Measurements from ENCODE around the gene NR0B2.
"Not testable (repeated sequence)": the region's sequence is repeated elsewhere in the genome, so short reads cannot be mapped to it uniquely, and the experiment has no call there.

NR0B2 gene

DNA sequence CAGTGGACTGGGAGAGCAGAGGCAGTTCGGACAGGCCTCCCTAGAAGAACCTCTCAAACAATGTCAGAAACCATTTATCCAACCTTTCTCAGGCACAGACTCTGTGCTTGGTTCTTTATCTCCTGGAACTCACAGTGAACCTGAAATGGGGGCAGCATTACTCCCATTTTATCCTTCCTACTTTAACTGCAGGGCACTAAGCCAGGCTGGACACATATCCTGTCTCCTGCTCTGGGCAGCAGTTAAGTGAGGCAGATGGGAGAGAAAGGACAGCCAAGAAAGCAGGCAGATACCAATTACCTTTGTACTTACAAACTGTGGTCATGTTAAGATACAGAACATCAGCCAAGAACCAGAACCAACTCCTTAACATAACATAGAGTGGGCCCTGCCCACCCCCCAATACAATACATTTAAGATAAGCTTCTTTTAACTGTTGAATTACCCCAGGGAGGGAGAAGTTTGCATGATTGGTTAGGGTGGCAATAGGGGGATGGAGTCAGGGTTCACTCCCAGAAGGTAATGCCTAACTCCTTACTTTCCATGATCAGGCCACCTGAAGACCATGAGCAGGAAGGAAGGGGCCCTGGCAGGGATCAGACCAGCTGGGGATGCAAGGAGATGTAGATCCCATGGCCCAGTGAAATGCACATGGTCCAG lies 35.6 kb upstream of the NR0B2 start:
- ATAC-seq (replicated peaks) = no peak
- peak overlapping the region; percentile 50 to 81 for H3K27ac Mint-ChIP-seq

DNA sequence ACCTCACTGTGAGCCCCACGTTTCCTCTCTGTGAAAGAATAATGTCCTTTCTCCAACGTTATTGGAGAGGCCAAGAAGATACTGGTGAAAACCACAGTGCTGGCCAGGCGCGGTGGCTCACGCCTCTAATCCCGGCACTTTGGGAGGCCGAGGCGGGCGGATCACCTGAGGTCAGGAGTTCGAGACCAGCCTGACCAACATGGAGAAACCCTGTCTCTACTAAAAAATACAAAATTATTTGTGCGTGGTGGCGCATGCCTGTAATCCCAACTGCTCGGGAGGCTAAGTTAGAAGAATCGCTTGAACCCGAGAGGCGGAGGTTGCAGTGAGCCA lies 34.9 kb upstream of the NR0B2 start:
- H3K27ac Mint-ChIP-seq; H3K4me1 Mint-ChIP-seq (ENCODE audit: low read depth in 2 of 2); DNase-seq; H3K27me3 Mint-ChIP-seq; H3K4me3 Mint-ChIP-seq; ATAC-seq (replicated peaks); H3K9me3 Mint-ChIP-seq: not testable (repeated sequence)
- peaks cover 25% of the 10 kb centered on the region for H3K36me3 Mint-ChIP-seq (ENCODE audit: insufficient read depth)

More for the DNA sequence above, 35.6 kb upstream of the NR0B2 start:
- no peak overlapping the region for H3K4me3 Mint-ChIP-seq
- H3K4me1 Mint-ChIP-seq (ENCODE audit: low read depth in 2 of 2) = no peaks in the 10 kb centered on the region
- peaks cover 18% of the 10 kb centered on the region for H3K36me3 Mint-ChIP-seq (ENCODE audit: insufficient read depth)
- H3K27me3 Mint-ChIP-seq = no peaks in the 10 kb centered on the region
- no peaks in the 10 kb centered on the region for H3K9me3 Mint-ChIP-seq
- no peak for DNase-seq

DNA sequence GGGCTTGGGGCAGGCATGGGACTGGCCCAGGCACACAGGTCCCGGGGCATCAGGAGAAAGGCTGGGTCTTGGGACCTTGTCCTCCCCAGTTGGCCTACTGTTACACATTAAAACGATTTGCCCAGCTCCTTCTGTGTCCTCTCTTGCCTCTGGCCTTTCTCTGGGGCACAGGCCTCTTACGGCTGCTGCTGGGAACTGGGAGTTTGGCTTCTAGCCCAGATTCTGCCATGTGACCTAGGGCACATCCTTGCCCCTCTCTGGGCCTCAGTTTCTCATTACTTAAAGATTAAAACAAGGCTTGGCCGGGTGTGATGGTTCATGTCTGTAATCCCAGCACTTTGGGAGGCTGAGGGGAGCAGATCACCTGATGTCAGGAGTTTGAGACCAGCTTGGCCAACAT lies 32.5 kb upstream of the NR0B2 start:
- Mint-ChIP-seq H3K27ac (peak overlapping the region in 1 of 2 donors; percentile 55), H3K27me3 (no peaks in the 10 kb centered on the region), H3K9me3 (no peaks in the 10 kb centered on the region), H3K4me1 (ENCODE audit: low read depth in 2 of 2) (no peaks in the 10 kb centered on the region), H3K4me3 (no peak overlapping the region), H3K36me3 (ENCODE audit: insufficient read depth) (peaks cover 44% of the 10 kb centered on the region)
- no peak for DNase-seq
- no peak for ATAC-seq (replicated peaks)

DNA sequence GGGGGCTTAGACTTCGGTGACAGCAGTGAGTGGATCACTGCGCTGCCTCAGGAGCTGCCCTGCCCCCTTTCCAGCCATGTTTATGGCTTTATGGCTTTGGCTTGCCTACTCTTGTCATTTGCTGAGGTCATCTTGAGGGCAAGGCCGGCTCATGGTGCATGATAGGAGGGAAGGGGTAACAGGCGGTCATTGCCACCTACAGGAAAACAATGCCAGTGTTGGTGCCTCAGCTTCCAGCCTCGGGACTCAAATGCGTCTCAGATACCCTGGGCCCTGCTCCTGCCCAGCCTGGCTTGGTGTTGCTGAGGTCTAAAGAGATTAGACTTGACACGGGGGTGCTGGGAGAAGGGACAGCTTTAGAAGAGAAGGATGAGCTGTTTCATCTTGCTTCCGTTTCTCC lies 32.0 kb upstream of the NR0B2 start:
- peaks cover 48% of the 10 kb centered on the region for H3K36me3 Mint-ChIP-seq (ENCODE audit: insufficient read depth)
- no peaks in the 10 kb centered on the region for H3K27me3 Mint-ChIP-seq

DNA sequence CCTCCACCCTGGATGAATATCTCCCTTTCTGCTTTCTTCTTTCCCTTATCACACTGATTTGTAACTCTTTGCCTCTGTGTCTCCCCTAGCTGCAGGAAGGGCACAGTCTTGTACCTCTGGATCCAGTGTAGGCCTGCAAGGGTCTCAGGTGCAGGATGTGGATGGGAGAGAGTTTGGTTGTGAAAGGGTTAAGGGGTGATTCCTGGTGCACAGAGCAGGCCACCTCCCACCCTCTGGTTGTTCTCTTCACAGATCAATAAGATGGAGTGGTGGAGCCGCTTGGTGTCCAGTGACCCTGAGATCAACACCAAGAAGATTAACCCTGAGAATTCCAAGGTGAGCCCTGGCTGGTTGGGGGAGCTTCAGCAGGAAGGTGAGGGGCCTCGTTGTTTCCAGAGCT lies 31.4 kb upstream of the NR0B2 start:
- DNase-seq = no peak
- peaks cover 48% of the 10 kb centered on the region for H3K36me3 Mint-ChIP-seq (ENCODE audit: insufficient read depth)
- no peak for ATAC-seq (replicated peaks)
- no peak overlapping the region for H3K4me3 Mint-ChIP-seq
- no peaks in the 10 kb centered on the region for H3K9me3 Mint-ChIP-seq
- H3K27ac Mint-ChIP-seq = no peak overlapping the region
- H3K4me1 Mint-ChIP-seq (ENCODE audit: low read depth in 2 of 2) = no peaks in the 10 kb centered on the region
- H3K27me3 Mint-ChIP-seq = no peaks in the 10 kb centered on the region

More for the DNA sequence above, 32.0 kb upstream of the NR0B2 start:
- ATAC-seq (replicated peaks) (no peak), DNase-seq (no peak)
- peak overlapping the region; percentile 52 to 55 for H3K27ac Mint-ChIP-seq
- no peaks in the 10 kb centered on the region for H3K9me3 Mint-ChIP-seq
- H3K4me1 Mint-ChIP-seq (ENCODE audit: low read depth in 2 of 2) = no peaks in the 10 kb centered on the region
- H3K4me3 Mint-ChIP-seq = no peak overlapping the region

DNA sequence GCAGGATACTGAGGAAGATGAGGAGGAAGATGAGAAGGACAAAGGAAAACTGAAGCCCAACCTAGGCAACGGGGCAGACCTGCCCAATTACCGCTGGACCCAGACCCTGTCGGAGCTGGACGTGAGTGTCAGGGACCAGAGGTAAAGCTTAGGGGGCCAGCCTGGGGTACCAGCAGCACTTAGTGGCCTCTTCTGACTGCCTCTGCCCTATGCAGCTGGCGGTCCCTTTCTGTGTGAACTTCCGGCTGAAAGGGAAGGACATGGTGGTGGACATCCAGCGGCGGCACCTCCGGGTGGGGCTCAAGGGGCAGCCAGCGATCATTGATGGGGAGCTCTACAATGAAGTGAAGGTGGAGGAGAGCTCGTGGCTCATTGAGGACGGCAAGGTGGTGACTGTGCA lies 28.9 kb upstream of the NR0B2 start:
- no peak for DNase-seq
- peaks cover 0 to 4% of the 10 kb centered on the region in 2 donors for H3K4me1 Mint-ChIP-seq (ENCODE audit: low read depth in 2 of 2)
- ATAC-seq (replicated peaks) = no peak
- no peaks in the 10 kb centered on the region for H3K9me3 Mint-ChIP-seq
- H3K27me3 Mint-ChIP-seq = no peaks in the 10 kb centered on the region
- H3K4me3 Mint-ChIP-seq = no peak overlapping the region
- H3K36me3 Mint-ChIP-seq (ENCODE audit: insufficient read depth) = peaks cover 48% of the 10 kb centered on the region
- peak overlapping the region in 1 of 2 donors; percentile 81 for H3K27ac Mint-ChIP-seq

DNA sequence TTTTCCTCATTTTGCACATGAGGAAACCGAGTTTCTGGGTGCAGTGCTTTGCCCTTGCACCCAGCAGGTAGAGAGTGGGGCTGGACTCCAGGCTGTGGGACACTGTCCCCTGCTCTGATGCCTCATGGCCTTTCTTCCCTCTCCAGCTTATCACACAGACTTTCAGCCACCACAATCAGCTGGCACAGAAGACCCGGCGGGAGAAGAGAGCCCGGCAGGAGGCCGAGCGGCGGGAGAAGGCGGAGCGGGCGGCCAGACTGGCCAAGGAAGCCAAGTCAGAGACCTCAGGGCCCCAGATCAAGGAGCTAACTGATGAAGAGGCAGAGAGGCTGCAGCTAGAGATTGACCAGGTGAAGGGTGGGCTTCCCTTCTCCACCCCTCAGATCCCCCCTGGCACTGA lies 27.5 kb upstream of the NR0B2 start:
- H3K27ac Mint-ChIP-seq = peak overlapping the region in 1 of 2 donors; percentile 68
- peaks cover 46% of the 10 kb centered on the region for H3K36me3 Mint-ChIP-seq (ENCODE audit: insufficient read depth)
- H3K27me3 Mint-ChIP-seq = no peaks in the 10 kb centered on the region
- no peak overlapping the region for H3K4me3 Mint-ChIP-seq
- peaks cover 0 to 4% of the 10 kb centered on the region in 2 donors for H3K4me1 Mint-ChIP-seq (ENCODE audit: low read depth in 2 of 2)
- ATAC-seq (replicated peaks) (no peak), DNase-seq (no peak)
- H3K9me3 Mint-ChIP-seq = no peaks in the 10 kb centered on the region

DNA sequence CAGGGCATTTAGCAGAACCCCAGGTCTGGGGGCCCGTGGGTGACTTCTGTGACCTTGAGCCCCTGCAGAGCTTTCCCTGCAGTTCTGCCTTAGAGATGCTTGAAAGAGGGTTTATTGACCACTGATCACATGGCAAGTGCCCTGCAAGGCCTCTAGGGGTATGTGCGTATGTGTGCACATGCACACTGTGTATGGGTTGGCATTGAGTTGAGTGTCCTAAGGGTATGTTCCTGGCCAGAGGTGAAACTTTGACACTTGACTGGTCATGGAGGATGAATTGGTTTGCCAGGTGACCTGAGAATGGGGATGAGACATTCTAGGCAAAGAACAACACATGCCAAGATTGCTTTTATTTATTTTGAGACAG lies 24.9 kb upstream of the NR0B2 start:
- peak overlapping the region; percentile 12 to 41 for H3K27ac Mint-ChIP-seq
- no peaks in the 10 kb centered on the region for H3K9me3 Mint-ChIP-seq
- DNase-seq (no peak), ATAC-seq (replicated peaks) (no peak)
- peaks cover 44% of the 10 kb centered on the region for H3K36me3 Mint-ChIP-seq (ENCODE audit: insufficient read depth)
- no peaks in the 10 kb centered on the region for H3K27me3 Mint-ChIP-seq
- H3K4me1 Mint-ChIP-seq (ENCODE audit: low read depth in 2 of 2) = peaks cover 2 to 4% of the 10 kb centered on the region in 2 donors
- no peak overlapping the region for H3K4me3 Mint-ChIP-seq

DNA sequence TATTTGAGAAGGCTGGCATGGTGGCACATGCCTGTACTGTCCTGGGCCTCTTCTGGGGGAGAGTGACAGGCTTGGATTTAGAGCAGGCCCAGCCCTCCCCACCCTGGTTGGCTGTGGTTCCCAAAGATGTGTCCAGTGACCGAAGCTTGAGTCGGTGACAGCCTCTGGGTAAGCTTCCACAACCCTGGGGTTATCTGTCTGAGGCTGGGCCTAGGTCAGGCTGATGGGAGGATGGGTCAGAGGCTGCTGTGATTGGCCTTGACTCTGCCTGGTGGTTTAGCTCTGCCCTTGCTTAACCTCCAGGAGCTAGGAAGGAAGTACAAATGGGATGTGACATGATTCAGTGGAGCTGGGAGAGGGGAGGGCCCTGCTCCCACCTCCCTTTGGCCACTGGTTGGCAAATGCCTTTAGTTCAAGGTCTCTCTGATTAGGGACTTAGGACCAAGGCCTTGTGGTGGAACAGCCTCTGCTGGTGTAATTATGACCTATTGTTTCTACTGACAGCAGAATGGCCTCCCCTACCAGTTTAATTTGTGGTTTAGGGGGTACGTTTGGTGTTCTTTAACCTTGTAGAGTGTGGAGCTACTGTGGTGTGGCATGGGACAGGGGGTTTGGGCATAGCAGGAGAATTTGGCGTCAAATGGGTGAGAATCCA lies 24.4 kb upstream of the NR0B2 start:
- Mint-ChIP-seq H3K4me3 (no peak overlapping the region), H3K27ac (peak overlapping the region in 1 of 2 donors; percentile 41), H3K9me3 (no peaks in the 10 kb centered on the region), H3K36me3 (ENCODE audit: insufficient read depth) (peaks cover 41% of the 10 kb centered on the region), H3K4me1 (ENCODE audit: low read depth in 2 of 2) (peaks cover 2 to 4% of the 10 kb centered on the region in 2 donors), H3K27me3 (no peaks in the 10 kb centered on the region)
- ATAC-seq (replicated peaks) (no peak), DNase-seq (no peak)

DNA sequence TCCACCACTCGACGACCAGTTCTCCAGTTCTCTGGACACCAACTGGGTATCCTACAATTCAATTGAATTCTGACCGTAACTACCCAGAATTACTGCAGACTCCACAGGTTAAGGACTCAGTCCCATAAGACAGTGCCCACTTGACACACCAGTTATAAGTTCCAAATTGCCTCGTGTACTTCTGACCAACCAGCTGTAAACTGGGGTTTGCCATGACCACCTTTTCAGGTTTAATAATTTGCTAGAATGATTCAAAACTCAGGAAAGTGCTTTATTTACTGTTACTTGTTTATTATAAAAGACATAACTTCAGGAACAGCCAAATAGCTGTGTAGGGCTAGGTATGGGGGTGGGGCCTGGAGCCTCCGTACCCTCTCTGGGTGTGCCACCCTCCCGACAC lies 23.0 kb upstream of the NR0B2 start:
- Mint-ChIP-seq H3K4me3 (no peak overlapping the region), H3K27ac (no peak overlapping the region), H3K36me3 (ENCODE audit: insufficient read depth) (peaks cover 37% of the 10 kb centered on the region), H3K9me3 (no peaks in the 10 kb centered on the region), H3K4me1 (ENCODE audit: low read depth in 2 of 2) (peaks cover 2 to 10% of the 10 kb centered on the region in 2 donors), H3K27me3 (no peaks in the 10 kb centered on the region)
- no peak for DNase-seq
- no peak for ATAC-seq (replicated peaks)

DNA sequence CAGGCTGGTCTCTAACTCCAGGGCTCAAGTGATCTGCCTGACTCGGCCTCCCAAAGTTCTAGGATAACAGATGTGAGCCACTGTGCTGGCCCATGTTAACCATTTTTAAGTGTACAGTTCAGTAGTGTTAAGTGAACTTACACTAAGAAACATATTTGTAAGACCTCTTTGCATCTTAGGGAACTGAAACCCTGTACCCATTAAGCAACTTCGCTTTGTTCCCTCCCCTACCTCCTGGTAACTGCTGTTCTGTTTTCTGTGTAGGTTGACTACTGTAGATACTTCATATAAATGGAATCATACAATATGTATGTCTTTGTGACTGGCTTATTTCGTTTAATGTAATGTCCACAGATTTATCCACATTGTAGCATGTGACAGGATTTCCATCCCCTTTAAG lies 18.8 kb upstream of the NR0B2 start:
- ATAC-seq (replicated peaks) (no peak), DNase-seq (no peak)
- Mint-ChIP-seq H3K4me3 (no peak overlapping the region), H3K4me1 (ENCODE audit: low read depth in 2 of 2) (peaks cover 2 to 6% of the 10 kb centered on the region in 2 donors), H3K36me3 (ENCODE audit: insufficient read depth) (peaks cover 43% of the 10 kb centered on the region), H3K27ac (peak overlapping the region in 1 of 2 donors; percentile 49), H3K9me3 (no peaks in the 10 kb centered on the region), H3K27me3 (no peaks in the 10 kb centered on the region)

DNA sequence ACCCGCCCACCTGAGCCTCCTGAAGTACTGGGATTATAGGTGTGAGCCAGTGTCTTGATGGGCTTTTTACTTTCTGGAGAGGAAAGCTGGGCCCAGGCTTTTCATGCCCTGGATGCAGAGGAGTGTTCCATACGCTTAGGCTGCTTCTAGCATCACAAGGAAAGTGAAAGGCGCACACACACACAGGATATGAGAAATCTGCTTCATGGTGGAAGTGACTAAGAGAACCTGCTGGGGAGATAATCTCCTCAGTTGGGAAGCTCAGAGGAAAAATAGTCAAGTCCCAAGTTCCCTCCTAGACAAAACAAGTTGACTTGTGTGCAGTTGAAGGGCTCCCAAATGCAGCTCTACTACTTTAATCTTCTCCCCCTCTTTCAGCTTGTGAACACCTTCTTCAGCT lies 9.9 kb upstream of the NR0B2 start:
- Mint-ChIP-seq H3K27me3 (no peaks in the 10 kb centered on the region), H3K9me3 (no peaks in the 10 kb centered on the region), H3K36me3 (ENCODE audit: insufficient read depth) (peaks cover 45% of the 10 kb centered on the region), H3K4me3 (peak overlapping the region in 1 of 2 donors; percentile 86), H3K27ac (peak overlapping the region in 1 of 2 donors; percentile 97), H3K4me1 (ENCODE audit: low read depth in 2 of 2) (peaks cover 21 to 26% of the 10 kb centered on the region in 2 donors)
- ATAC-seq (replicated peaks) (no peak), DNase-seq (no peak)

DNA sequence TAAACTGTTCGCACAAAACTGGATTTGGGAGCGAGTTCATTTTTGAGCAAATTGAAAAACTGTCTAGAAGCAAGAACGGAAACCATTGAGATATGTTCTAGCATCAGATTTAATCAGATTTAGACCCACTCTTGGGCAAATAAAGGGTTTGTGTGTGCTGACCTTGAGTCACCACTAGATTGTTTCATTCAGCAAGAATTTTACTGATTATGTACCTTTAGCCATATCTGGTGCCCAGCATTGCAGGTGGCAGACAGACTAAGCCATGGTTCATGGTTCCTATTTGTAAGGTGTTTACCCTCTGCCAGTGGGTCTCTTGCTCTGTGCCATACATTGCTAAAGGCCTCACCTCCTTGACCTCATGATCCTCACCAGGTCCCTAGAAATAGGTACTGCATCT lies 9.1 kb upstream of the NR0B2 start:
- peaks cover 41% of the 10 kb centered on the region for H3K36me3 Mint-ChIP-seq (ENCODE audit: insufficient read depth)
- H3K27me3 Mint-ChIP-seq = no peaks in the 10 kb centered on the region
- no peaks in the 10 kb centered on the region for H3K9me3 Mint-ChIP-seq
- no peak for ATAC-seq (replicated peaks)
- peak overlapping the region; percentile 96 to 97 for H3K27ac Mint-ChIP-seq
- peak overlapping the region; percentile 86 for H3K4me3 Mint-ChIP-seq
- DNase-seq = no peak
- H3K4me1 Mint-ChIP-seq (ENCODE audit: low read depth in 2 of 2) = peaks cover 21 to 26% of the 10 kb centered on the region in 2 donors

DNA sequence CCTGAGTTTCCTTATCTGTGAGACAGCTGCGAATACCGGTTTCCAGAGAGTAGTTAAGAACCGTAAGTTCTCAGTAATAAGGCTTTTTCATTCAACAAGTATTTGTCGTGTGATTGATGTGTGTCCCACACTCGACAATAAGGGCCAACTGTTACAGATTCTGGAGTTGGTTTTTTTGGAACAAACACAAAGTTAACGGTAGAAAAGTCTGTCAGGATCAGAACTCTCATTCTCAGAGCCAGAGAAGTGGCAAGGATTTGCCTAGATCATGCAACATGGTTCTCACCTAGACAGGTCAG lies 8.6 kb upstream of the NR0B2 start:
- peaks cover 37% of the 10 kb centered on the region for H3K36me3 Mint-ChIP-seq (ENCODE audit: insufficient read depth)
- no peaks in the 10 kb centered on the region for H3K27me3 Mint-ChIP-seq
- H3K4me1 Mint-ChIP-seq (ENCODE audit: low read depth in 2 of 2) = peaks cover 21 to 26% of the 10 kb centered on the region in 2 donors
- H3K27ac Mint-ChIP-seq = peak overlapping the region; percentile 96 to 97
- no peak for ATAC-seq (replicated peaks)
- no peak for DNase-seq
- H3K9me3 Mint-ChIP-seq = no peaks in the 10 kb centered on the region
- H3K4me3 Mint-ChIP-seq = peak overlapping the region; percentile 86
